AG04449 (cell line): ENCODE results near the gene TMC1.

Experiments used
- CTCF ChIA-PET: fragments of 350-600 bp; formaldehyde crosslinking; extraction: SDS; loops from one replicate; lab custom pipeline; 2021; ENCODE audit warnings: antibody characterized with exemption; lab: Yijun Ruan, JAX
- POLR2A ChIA-PET: fragments of 400-600, 350-600 bp; formaldehyde crosslinking; extraction: SDS; loops from one replicate; lab custom pipeline; 2020; ENCODE audit warnings: antibody characterized with exemption, inconsistent platforms; lab: Yijun Ruan, JAX
- DNase-seq: peaks from one replicate; pipeline ENCODE4 v3.0.0-alpha.2; 2010; ENCODE audit warnings: low read depth, low spot score
- H3K4me3 ChIP-seq: 2 replicates; pipeline ENCODE4 v1.5.1; 2011; ENCODE audit warnings: low read depth, mild to moderate bottlenecking, control low read depth, low read length
- CTCF ChIP-seq: IDR thresholded peaks from one replicate; pipeline ENCODE4 v1.5.1; 2011; ENCODE audit warnings: mild to moderate bottlenecking, moderate library complexity, low read length, control low read depth, inconsistent platforms; ENCODE audit not compliant: insufficient read depth; ENCODE audit errors: missing control alignments

The TMC1 gene

GRCh38 chr9:72691671-72692070 lies 170.3 kb downstream of the TMC1 start:
- no peak for DNase-seq
- H3K4me3 ChIP-seq: no peak overlapping the region
- ChIA-PET CTCF (no interaction called here), POLR2A (no interaction called here)
- no peak for TF ChIP-seq CTCF

GRCh38 chr9:72695365-72695764 lies 174.0 kb downstream of the TMC1 start:
- CTCF ChIA-PET: no interaction called here
- TF ChIP-seq CTCF: no peak
- POLR2A ChIA-PET: no interaction called here
- no peak overlapping the region for H3K4me3 ChIP-seq
- DNase-seq: no peak

GRCh38 chr9:72696511-72696910 lies 175.1 kb downstream of the TMC1 start:
- no peak for TF ChIP-seq CTCF
- ChIA-PET POLR2A (no interaction called here), CTCF (no interaction called here)
- H3K4me3 ChIP-seq: no peak overlapping the region
- DNase-seq: no peak

GRCh38 chr9:72701510-72701909 lies 180.1 kb downstream of the TMC1 start:
- ChIA-PET CTCF (no interaction called here), POLR2A (no interaction called here)
- no peak overlapping the region for H3K4me3 ChIP-seq
- no peak for TF ChIP-seq CTCF
- DNase-seq: no peak

- no peak for DNase-seq
- CTCF ChIA-PET: interaction anchor here (0.9 to 1.7 kb wide), 4 partner anchors 14 to 424 kb away, joined by 3 to 5 read pairs (median 4); no protein-coding TSS in a partner anchor
- H3K4me3 ChIP-seq: no peak overlapping the region
- TF ChIP-seq CTCF: no peak
- POLR2A ChIA-PET: no interaction called here
These were observed 182.2 kb downstream of the TMC1 start for GRCh38 chr9:72703574-72703973.

GRCh38 chr9:72704688-72705375 lies 183.4 kb downstream of the TMC1 start:
- H3K4me3 ChIP-seq: no peak overlapping the region
- ChIA-PET CTCF (interaction anchor here (0.9 to 1.6 kb wide), 3 partner anchors 13 to 424 kb away, joined by 3 to 5 read pairs (median 4); no protein-coding TSS in a partner anchor), POLR2A (no interaction called here)
- no peak for DNase-seq
- no peak for TF ChIP-seq CTCF
